ENCODE data around the gene URI1.
"Not testable (repeated sequence)": the region's sequence is repeated elsewhere in the genome, so short reads cannot be mapped to it uniquely, and the experiment has no call there.

URI1 gene, protein sequence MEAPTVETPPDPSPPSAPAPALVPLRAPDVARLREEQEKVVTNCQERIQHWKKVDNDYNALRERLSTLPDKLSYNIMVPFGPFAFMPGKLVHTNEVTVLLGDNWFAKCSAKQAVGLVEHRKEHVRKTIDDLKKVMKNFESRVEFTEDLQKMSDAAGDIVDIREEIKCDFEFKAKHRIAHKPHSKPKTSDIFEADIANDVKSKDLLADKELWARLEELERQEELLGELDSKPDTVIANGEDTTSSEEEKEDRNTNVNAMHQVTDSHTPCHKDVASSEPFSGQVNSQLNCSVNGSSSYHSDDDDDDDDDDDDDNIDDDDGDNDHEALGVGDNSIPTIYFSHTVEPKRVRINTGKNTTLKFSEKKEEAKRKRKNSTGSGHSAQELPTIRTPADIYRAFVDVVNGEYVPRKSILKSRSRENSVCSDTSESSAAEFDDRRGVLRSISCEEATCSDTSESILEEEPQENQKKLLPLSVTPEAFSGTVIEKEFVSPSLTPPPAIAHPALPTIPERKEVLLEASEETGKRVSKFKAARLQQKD

DNA sequence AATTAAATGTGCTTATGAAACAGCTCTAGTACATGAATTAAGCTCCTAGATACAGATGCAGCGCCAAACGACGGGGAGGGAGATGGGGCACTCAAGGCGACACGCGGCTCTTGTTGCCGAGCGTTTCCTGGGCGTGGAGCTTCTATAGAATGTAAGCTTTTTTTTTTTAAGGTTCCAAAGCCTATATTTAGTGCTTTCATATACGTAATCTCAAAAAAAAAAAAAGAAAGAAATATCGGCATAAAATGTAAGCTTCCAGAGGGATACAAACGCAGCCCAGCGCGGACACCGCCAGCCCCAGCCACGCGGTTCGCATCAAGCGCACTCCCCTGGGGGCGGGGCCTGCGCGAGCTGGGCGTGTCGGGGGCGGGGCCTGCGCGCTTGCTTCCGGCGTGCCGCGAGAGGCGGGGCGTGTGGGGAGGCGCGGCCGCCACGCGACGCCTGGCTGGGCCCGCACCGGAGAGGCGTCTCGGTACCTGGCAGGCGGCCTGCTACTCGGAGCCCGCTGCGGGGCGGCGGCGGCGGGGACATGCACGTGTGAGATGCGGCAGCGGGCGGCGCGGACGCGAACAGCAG, at the start of gene URI1:
URI1 (plus strand) TSS at position 412 of the 576 bp plus-strand sequence. CDS start 309 bp downstream, outside the sequence.
- peak; percentile 81 for DNase-seq (ENCODE audit: insufficient read length, low spot score)
- no peak for FAIRE-seq

DNA sequence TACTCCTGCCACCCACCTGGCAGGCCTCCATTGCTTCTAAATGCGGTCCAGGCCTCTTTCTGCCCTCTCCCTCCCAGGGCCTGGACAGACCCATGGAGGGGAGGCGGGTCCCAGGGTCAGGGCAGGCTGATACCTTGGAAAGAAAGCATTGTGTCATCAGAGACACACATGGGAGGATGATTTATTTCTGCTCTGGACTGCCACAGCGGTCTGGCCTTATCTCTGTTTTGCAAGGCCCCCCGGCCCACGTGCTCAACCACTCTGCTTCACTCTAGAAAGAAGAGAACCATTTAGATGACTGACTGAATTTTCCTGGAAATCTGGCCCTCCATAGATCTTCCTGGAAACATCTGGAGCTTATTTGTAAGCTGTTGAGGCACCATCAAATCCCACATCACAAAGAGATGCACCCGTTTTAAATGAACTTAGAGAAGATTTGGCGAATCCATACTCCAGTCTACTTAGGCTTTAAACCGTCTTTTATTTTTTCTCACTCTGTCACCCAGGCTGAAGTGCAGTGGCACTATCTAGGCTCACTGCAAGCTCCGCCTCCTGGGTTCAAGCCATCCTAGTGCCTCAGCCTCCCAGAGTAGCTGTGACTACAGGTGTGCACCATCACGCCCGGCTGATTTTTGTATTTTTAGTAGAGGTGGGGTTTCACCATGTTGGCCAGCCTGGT, 48.3 kb upstream of the URI1 start:
- FAIRE-seq = no peak
- DNase-seq (ENCODE audit: insufficient read length, low spot score) = no peak

DNA sequence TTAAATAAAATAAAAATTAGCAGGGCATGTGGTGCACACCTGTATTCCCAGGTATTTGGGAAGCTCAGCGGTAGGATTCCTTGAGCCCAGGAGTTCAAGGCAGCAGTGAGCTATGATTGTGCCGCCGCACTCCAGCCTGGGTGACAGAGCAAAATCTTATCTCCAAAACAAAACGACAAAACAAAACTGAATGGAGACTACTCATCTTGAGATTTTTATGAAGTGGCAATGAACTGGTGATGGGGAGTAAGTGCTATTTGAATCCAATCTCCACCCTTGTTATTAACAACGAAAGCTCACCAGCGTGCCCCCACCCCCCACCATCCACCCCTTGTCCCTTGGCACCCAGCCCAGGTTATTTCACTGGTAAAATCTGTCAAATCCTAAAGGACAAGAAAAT, 45.2 kb upstream of the URI1 start:
- DNase-seq (ENCODE audit: insufficient read length, low spot score) = no peak
- FAIRE-seq = no peak

DNA sequence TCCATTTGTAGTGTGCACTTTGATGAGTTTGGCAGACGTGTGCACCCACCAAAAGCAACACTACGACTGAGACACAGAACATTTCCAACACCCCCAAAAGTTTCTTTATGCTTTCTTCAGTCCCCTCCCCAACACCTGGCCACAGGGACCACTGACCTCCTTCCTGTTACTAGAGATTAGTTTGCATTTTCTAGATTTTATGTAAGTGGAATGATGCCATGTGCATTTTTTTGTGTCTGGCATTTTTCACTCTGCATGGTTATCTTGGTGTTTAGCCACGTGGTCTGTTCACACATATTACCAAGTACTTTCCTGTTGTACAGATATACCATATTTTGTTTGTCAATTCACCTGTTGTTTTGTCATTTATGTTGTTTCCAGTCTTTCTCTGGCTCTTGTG, 44.6 kb upstream of the URI1 start:
- DNase-seq (ENCODE audit: insufficient read length, low spot score) (no peak), FAIRE-seq (no peak)

DNA sequence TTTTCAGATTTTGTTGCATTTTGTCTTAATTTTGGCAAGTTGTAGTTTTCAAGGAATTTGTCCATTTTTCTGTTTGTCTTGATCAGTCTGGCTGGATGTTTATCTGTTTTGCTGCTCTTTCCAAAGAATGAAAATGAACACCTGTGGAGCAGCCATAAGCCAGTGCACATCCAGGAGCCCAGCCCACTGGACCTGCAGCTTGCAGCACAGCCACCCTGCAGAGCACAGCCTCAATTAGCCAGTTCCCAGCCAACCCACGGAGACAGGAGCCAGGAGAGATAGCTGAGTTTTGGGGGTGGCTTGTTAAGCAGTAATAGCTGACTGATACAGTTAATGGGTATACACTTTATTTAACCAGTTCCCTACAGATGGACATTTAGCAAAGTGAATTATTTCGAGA, 38.0 kb upstream of the URI1 start:
- DNase-seq (ENCODE audit: insufficient read length, low spot score) (no peak), FAIRE-seq (no peak)

DNA sequence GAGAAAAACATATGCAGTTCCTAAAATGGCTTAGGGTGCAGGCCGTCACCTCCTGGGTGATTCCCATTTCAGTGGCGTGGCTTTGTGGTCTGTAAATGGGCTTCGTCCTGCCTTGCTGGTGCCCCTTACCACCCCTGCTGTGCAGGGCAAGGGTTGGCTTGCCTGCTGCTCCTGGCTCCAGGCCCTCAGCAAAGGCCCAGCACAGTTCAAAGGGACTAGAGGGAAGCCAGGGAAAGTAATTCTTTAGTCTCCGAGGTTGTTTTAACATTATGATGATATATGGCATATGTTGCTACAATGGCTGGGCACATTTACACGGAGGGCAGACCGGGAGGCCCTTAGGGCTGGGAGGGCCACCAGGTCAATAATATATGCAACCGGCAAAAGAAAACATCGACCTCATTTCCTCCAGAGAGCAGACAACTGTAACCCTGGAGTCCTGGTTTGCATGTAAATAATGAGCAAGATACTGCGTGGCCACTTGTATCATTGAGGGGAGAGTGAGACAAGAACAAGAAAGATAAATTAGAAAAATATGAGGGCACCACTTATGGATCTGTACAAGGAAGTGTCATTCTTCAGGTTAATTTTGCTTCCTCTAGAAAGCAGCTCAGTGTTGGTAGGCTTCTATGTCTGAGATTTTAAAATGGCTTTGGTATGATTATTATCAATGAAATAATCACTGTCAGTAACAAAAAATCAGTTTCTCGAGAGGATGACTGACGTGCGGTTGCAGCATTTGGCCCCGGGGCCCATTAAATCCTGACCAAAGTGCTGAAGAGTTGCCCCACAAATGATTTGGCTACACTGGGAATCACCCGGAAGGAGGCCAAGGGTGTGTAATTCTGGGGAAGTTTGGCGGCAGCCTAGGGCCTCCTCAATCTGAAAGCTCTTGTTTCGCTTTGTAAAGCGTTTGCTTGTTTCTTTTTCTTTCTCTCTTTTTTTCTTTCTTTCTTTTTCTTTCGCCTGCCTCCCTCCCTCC, 32.8 kb upstream of the URI1 start:
- no peak for FAIRE-seq

DNA sequence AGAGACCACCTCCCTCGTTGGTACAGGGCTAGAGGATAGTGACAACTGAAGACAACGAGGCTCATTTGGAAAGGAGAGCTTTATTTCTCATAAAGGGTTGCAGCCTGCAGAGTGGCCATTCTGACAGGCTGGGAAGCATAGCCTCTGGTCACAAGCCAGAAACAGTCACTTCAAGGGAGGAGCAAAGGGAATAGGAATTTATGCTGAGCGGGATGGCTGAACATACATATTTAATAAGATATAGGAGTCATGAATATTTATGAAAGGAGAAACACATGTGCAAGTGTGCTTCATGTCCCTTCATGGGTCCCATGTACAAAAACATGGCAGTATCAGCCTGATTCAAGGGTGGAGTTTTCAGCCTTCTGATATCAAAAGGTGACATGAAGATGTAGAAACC, 27.1 kb upstream of the URI1 start:
- DNase-seq (ENCODE audit: insufficient read length, low spot score) (no peak), FAIRE-seq (no peak)

More for the DNA sequence above, 32.8 kb upstream of the URI1 start:
- DNase-seq (ENCODE audit: insufficient read length, low spot score) = no peak

DNA sequence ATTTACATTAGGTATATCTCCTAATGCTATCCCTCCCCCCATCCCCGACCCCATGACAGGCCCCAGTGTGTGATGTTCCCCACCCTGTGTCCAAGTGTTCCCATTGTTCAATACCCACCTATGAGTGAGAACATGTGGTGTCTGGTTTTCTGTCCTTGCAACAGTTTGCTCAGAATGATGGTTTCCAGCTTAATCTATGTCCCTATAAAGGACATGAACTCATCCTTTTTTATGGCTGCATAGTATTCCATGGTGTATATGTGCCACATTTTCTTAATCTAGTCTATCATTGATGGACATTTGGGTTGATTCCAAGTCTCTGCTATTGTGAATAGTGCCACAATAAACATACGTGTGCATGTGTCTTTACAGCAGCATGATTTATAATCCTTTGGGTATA, 26.2 kb upstream of the URI1 start:
- DNase-seq (ENCODE audit: insufficient read length, low spot score); FAIRE-seq: not testable (repeated sequence)

DNA sequence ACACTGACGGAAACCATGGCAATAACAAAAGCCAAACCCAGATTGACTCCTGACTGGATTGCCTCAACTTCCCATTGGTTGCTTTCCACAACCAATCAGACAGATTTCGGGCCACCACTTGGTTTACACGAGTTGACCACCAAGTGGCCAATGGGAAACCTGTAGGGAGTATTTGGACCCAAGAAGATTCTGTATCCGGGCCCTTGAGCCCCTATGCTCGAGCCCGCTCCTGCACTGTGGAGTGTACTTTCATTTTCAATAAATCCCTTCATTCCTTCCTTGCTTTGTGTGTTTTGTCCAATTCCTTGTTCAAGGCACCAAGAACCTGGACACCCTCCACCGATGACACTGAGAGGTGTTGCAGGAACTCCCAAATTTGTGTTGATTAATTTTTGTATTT, 24.1 kb upstream of the URI1 start:
- DNase-seq (ENCODE audit: insufficient read length, low spot score) (no peak), FAIRE-seq (no peak)

DNA sequence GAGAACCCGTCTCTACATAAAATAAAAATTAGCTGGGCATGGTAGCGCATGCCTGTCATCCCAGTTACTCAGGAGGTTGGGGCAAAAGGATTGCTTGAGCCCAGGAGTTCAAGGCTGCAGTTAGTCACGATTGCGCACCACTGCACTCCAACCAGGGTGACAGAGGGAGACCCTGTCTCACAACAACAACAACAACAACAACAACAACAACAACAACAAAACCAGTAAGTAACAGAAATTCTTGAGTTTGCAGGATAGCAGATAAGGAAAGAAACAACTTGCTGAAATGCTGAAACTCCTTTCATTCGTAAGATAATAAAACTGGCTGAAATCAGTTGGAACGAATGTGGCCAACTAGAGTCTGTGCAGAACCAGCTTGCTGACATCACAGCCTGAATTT, 23.1 kb upstream of the URI1 start:
- no peak for FAIRE-seq
- no peak for DNase-seq (ENCODE audit: insufficient read length, low spot score)

DNA sequence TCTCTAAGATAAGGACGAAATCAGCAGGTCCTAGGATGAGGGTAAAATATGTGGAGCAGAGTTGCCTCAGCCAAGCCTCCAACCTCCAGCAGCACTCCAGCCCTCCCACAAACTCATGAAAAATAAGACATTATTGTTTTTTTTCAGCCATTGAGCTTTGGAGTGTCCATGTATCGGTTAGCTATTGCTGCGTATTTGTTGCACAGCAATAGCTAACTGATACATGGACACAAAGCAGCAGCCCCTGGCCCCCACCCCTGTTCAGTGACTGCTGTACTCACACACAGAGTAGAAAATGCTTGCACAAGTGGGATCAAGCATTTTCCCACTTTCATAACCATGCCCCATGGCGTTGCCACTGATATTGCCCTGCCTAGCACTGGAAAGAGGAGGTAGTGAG, 19.1 kb upstream of the URI1 start:
- no peak for FAIRE-seq
- DNase-seq (ENCODE audit: insufficient read length, low spot score) = no peak

DNA sequence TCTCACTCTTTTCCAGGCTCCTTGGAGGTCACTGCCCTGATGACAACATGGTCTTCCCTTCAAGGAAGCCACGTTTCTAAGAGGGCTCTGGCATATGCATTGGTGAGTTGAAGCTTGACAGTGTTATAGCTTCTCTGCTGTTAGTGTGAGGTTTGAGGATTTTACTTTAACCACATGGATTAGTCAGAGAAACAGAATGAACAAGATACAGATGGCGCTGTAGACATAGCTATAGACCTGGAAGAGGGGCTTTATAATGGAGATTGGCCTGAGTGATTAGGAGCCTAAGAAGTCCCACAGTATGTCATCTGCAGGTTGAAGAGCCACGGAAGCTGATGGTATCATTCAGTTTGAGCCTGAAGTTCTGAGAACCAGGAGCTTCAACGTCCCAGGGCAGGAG, 18.4 kb upstream of the URI1 start:
- DNase-seq (ENCODE audit: insufficient read length, low spot score) (no peak), FAIRE-seq (no peak)

DNA sequence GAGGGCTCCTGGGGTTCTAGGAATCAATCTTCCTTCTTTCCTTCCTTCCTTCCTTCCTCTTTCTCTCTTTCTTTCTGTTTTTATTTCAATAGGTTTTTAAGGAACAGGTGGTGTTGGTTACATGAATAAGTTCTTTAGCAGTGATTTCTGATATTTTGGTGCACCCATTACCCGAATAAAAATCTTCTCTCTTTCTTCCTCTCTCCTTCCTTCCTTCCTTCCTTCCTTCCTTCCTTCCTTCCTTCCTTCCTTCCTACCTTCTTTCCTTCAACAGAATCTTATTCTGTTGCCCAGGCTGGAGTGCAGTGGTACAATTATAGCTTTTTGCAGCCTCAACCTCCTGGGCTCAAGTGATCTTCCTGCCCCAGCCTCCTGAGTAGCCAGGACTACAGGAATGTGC, 16.0 kb upstream of the URI1 start:
- no peak for DNase-seq (ENCODE audit: insufficient read length, low spot score)
- no peak for FAIRE-seq

DNA sequence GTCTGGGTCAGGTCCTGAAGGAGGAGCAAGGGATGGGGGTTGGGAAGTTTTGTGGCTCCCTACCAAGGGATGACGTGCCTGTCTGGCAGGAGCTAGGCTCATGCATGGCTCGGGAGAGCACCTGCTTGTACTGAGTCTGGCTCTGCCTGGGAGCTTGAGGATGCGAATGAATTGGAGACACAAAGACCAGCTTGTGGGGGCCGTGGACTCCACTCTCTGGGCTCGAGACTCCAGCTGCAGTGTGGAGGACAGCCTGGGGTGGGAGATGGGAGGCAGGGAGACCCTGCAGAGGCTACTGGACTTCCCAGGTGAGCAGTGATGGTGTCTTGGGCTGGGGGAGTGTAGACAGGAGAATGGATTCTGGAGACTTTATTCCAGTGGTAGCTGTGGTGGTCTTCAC, 15.2 kb upstream of the URI1 start:
- FAIRE-seq (no peak), DNase-seq (ENCODE audit: insufficient read length, low spot score) (no peak)

DNA sequence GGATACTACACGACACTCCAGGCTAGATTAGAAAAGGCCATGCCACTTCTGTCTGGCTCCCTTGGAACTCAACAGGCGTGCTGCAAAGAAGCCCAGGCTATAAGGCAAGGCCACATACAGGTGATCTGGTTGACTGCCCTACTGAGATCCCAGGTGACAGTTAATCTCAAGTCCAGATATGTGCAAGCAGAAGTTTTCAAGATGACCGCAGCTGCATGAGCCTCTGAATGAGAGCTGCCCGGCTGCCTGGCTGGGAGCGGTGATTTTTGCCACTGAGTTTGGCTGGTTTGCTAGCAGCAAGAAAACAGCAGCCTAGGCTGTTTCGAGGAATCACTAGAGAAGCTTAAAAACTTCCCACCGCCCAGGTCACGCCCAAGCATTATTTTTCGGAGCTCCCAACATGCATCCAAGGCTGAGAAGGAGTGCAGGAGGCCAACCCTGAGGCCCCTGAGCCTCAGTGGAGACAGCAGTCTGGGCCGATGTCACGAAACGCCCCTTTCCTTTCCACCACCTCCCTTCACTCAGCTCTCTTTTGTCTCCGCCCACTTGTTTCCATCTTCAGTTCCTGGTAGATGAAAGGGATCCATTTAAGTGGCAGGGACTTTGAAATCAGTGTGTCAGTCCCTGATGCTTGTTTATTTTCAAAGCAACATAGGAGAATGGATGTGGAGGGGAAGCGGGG, 14.0 kb upstream of the URI1 start:
- DNase-seq (ENCODE audit: insufficient read length, low spot score) = no peak
- no peak for FAIRE-seq

DNA sequence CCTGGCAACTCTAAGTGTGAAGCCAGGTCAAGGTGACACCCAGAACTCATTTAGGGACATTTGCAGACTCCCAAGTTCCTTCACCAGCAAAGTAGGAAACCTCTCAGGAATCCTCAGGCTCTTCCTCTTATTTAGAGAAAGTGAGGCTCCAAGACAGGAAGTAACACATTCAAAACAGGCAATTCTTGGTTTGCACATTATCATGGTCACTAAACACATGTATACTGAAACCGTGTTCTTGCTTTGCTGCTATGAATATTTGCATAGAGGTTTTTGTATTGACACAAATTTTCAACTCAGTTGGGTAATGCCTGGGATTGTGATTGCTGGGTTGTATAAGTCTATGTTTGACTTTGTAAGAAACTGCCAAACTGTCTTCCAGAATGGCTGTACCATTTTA, 13.2 kb upstream of the URI1 start:
- DNase-seq (ENCODE audit: insufficient read length, low spot score) (no peak), FAIRE-seq (no peak)

DNA sequence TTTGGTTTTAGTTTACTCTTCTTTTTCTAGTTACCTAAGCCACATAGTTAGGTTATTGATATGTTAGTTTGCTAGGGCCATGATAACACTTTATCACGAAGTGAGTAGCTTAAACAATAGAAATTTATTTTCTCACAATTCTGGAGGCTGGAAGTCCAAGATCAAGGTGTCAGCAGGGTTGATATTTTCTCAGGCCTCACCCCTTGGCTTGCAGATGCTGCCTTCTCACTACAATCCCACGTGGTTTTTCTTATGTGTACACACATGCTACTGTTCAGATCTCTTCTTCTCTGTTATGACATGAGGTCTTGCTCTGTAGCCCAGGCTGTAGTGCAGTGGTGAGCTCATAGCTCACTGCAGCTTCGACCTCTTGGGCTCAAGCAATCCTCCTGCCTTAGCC, 7.8 kb upstream of the URI1 start:
- DNase-seq (ENCODE audit: insufficient read length, low spot score) (no peak), FAIRE-seq (no peak)

DNA sequence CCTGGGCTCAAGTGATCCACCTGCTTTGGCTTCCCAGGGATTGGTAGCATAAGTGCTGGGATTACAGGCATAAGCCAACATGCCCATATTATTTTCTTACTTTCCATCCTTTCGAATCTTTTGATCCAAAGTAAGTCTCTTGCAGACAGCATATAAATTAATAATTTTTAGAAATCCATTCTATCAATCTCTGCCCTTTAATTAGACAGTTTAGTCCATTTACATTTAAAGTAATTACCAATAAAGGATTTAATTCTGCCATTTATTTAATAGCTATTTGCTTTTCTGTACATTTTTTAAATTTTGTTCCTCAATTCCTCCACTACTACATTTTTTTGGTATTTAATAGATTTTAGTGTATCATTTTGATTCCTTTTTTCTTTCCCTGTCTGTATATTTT, 7.3 kb upstream of the URI1 start:
- no peak for FAIRE-seq
- DNase-seq (ENCODE audit: insufficient read length, low spot score) = no peak

DNA sequence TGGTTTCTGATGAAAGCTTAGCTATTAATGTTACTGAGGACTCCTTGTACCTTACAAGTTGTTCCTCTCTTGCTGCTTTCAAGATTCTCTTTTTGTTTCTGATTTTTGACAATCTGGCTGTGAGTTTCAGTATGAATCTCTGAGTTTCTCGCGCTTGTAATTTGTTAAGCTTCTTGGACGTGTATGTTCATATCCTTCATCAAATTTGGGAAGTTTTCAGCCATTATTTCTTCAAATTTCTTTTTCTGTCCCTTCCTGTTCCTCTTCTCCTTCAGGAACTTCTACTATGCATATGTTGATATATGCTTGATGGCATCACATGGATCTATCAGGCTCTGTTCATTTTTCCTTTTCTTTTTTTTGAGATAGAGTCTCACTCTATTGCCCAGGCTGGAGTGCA, 5.6 kb upstream of the URI1 start:
- no peak for FAIRE-seq
- DNase-seq (ENCODE audit: insufficient read length, low spot score) = no peak

DNA sequence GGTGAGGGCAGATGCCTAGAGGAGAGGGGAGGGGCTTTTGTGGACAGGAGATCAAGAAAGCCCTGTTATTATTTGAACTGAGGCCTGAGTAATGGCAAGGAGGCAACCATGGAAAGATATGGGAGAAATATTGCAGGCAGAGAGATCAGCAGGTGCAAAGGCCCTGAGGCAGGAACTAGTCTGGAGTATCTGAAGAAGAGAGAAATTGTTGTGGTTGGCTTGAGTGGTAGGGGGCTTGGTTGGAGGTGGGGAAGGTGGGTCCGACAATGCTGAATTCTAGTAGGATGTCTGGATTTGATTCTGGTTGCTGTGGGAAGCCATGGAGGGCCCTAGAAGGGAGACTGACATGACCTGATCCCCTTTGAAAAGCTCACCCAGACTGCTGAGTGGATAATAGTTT, 2.4 kb upstream of the URI1 start:
- DNase-seq (ENCODE audit: insufficient read length, low spot score) (no peak), FAIRE-seq (no peak)

Data from HTR-8/SVneo (cell line).